ENCODE data around the gene SHOC2. TPM values are rescaled to one million over a fixed set of nuclear protein-coding genes. Genes with fewer than 3 reads are reported as not detected.

The SHOC2 gene
- total and polyA plus RNA-seq, 2 of the 8 experiments (the other 6 are each of a cell fraction or from before 2014, with no cell fraction given) = 7.6 to 28.2 TPM

GRCh38 chr10:110939419-110939818, 20.0 kb downstream of the SHOC2 start:
- peaks cover 0 to 88% of the 10 kb centered on the region in 2 experiments; a peak in 3 of 4 replicates for H3K79me2 ChIP-seq (ENCODE audit: control insufficient read depth in 1 of 2, insufficient read depth in 2 of 2, low read length in 2 of 2)
- FAIRE-seq (no peak), DNase-seq (ENCODE audit: low read depth in 1 of 2, low spot score in 2 of 2) (no peak)
- H2AK5ac ChIP-seq (ENCODE audit: low read depth, low read length) = no peak overlapping the region
- no peak overlapping the region for H3K18ac ChIP-seq (ENCODE audit: extremely low read depth, low read length)
- no peak overlapping the region for H2BK12ac ChIP-seq (ENCODE audit: low read depth, low read length)
- no peak overlapping the region for H3K56ac ChIP-seq (replicated peaks; ENCODE audit: insufficient read length, low read depth, low read length)
- TF ChIP-seq CREB1 (IDR thresholded peaks at IDR 0.05) (no peak), SP2 (IDR thresholded peaks at IDR 0.05; ENCODE audit: low read length) (no peak), EGR1 (IDR thresholded peaks at IDR 0.05; ENCODE audit: borderline replicate concordance, low read depth, low read length) (no peak), CEBPB (IDR thresholded peaks at IDR 0.05; ENCODE audit: low read depth, low read length) (no peak), ATF2 (IDR thresholded peaks at IDR 0.05; ENCODE audit: low read length) (no peak), RNF2 (IDR thresholded peaks at IDR 0.05; ENCODE audit: borderline replicate concordance, low read depth, low read length, missing control alignments, poor library complexity, severe bottlenecking) (no peak), RFX5 (IDR thresholded peaks at IDR 0.05; ENCODE audit: borderline replicate concordance, low read depth, low read length) (no peak), CTBP2 (IDR thresholded peaks at IDR 0.05; ENCODE audit: borderline replicate concordance, insufficient read depth, insufficient read length, low read length) (no peak), TBP (IDR thresholded peaks at IDR 0.05; ENCODE audit: low read depth, low read length) (no peak)
- H2BK15ac ChIP-seq (ENCODE audit: low read length) = no peak overlapping the region
- no peaks in the 10 kb centered on the region for H3K23me2 ChIP-seq (ENCODE audit: low read depth, low read length)
- peaks cover 0 to 4% of the 10 kb centered on the region in 2 experiments for H4K20me1 ChIP-seq (replicated peaks in 1 of 2; ENCODE audit: control insufficient read depth in 1 of 2, insufficient read depth in 2 of 2, low read length in 2 of 2)
- H2BK5ac ChIP-seq (ENCODE audit: low read depth, low read length) = no peak overlapping the region
- WGBS, 2 experiments (ENCODE audit: extremely low coverage in 1 of 2, insufficient coverage in 1 of 2, insufficient read length in 1 of 2, insufficient replicate concordance in 2 of 2, low coverage in 1 of 2, low lambda C conversion rate in 2 of 2, missing lambda C conversion rate in 1 of 2) = 88% methylated on average over 4 of the region's 4 CpGs; no CpG with 5 or more reads in 1 of the 2 experiments
- no peak overlapping the region for H2AFZ ChIP-seq (ENCODE audit: low read length)
- H3K4me3 ChIP-seq (ENCODE audit: extremely low read depth in 1 of 4, insufficient read depth in 2 of 4, low read depth in 3 of 4, low read length in 4 of 4) = no peak overlapping the region
- no peaks in the 10 kb centered on the region for H3K27me3 ChIP-seq (replicated peaks in 1 of 4; ENCODE audit: control insufficient read depth in 3 of 4, extremely low read depth in 1 of 4, insufficient read depth in 3 of 4, low read length in 3 of 4)
- no peaks in the 10 kb centered on the region for H3K36me3 ChIP-seq (ENCODE audit: control insufficient read depth in 2 of 4, insufficient read depth in 4 of 4, low read length in 3 of 4)
- no peak overlapping the region for H3K4me2 ChIP-seq (ENCODE audit: insufficient read depth in 1 of 2, low read depth in 2 of 2, low read length in 2 of 2)
- no peaks in the 10 kb centered on the region for H3K4me1 ChIP-seq (replicated peaks in 1 of 4; ENCODE audit: control insufficient read depth in 3 of 4, insufficient read depth in 4 of 4, low read length in 3 of 4)
- no peak overlapping the region for H3K23ac ChIP-seq (ENCODE audit: insufficient read length)
- no peak overlapping the region for H2BK20ac ChIP-seq (ENCODE audit: low read length)
- POLR2A ChIA-PET (ENCODE audit: partially characterized antibody) = no interaction called here
- H4K5ac ChIP-seq (ENCODE audit: insufficient read length, low read depth, low read length) = no peak overlapping the region
- H3K9ac ChIP-seq (replicated peaks in 1 of 4; ENCODE audit: extremely low read depth in 1 of 4, low read depth in 3 of 4, low read length in 3 of 4) = no peak overlapping the region
- no peak overlapping the region for H3K14ac ChIP-seq (ENCODE audit: insufficient read length)
- CTCF ChIA-PET (ENCODE audit: partially characterized antibody) = no interaction called here
- peaks cover 4% of the 10 kb centered on the region for H3K79me1 ChIP-seq (ENCODE audit: low read depth, low read length)
- H3K9me3 ChIP-seq (ENCODE audit: insufficient read depth in 2 of 2, low read depth in 1 of 2, low read length in 1 of 2) = no peaks in the 10 kb centered on the region
- H3K27ac ChIP-seq (ENCODE audit: low read depth, low read length) = no peak overlapping the region
- H3K4ac ChIP-seq (replicated peaks; ENCODE audit: insufficient read length, low read depth, low read length) = no peak overlapping the region
- no peak overlapping the region for H2BK120ac ChIP-seq (replicated peaks; ENCODE audit: low read depth, low read length)
- no peak overlapping the region for H4K91ac ChIP-seq (replicated peaks; ENCODE audit: insufficient read length, low read length)
- no peak overlapping the region for H4K8ac ChIP-seq (ENCODE audit: extremely low read depth, insufficient read depth, low read length)

Measured in H1 (cell line).